ENCODE data around the gene ADSS1.

ADSS1 gene

DNA sequence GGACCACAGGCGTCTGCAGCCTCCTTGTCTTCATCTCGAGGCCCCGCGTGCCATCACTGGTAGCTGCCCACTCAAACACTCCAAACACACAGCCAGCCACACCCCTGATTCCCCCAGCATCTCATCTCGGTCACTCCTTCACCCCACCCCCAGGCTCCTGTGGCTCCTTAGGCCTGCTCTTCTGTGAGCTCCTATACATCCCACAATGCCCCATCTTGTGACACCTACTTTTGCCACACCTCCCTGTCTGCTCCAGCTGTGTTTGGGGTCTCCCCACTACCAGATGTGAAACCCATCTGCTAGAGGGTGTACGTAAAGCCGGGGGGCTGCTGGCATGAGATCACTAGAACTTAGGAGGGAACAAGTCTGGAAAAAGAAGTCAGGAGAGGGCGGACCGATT, 67.4 kb downstream of the ADSS1 start:
- in situ Hi-C loops (cut with MboI; ENCODE audit: low sequenced_read_pairs) = no loop called here

DNA sequence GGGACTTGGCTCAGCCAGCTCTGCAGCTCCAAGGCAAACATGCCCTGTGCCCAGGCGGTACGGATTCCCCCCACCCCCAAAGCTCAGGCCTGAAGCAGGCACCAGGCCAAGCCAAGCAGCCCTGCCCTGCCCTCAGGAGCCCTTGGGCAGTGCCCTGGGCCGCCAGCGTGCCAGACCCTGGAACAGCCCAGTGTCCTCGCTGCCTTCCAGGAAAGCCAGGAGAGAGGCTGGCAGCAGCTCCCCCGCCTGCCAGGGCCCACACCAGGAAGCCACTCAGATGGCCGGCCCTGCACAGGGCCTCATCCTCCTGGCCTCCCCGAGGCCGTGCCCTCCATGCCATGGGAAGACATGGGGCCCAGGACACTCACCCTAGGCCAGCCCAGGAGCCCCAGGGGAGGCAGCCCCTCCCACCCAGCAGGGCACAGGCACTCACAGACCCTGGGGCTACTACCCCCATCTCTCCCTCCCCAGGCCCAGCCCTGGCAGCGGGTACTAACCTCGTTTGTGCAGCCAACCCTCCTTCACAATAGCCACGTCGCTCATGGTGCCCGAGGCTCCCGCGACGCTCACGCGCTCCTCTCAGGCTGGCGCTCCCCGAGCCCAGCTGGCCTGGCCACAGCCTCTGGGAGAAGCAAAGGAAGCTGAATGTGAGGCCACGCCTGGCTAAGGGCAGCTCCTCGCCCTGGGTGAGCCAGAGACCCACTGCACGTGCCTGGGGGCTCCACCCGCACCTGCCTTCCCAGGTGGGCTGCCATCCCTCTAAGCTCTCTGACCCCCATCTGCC, 68.3 kb downstream of the ADSS1 start:
- in situ Hi-C loops (cut with MboI; ENCODE audit: low sequenced_read_pairs) = no loop called here

- in situ Hi-C loops (cut with MboI; ENCODE audit: low sequenced_read_pairs) = no loop called here
These were observed 69.1 kb downstream of the ADSS1 start for GRCh38 chr14:104792945-104793702.

GRCh38 chr14:104793703-104793959, 69.6 kb downstream of the ADSS1 start:
- in situ Hi-C loops (cut with MboI; ENCODE audit: low sequenced_read_pairs) = no loop called here

DNA sequence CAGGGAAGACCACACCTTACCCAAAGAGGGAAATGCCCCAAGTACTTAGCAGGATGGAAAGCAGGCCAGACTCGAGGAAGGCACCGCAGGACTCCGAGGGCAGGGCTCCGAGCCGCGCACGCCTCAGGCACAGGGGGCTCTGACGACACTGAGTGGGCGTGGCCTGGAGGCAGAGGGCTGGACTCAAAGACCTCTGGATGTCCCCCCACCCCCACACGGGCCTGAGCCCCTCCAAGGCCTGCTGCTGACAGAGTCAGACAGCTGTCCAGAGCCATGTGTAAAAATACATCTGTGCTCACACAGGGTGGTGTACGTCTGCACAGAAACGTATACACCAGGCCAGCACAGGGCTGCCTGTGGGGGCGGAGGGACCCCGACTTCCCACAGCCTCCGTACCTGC, 70.1 kb downstream of the ADSS1 start:
- in situ Hi-C loops (cut with MboI; ENCODE audit: low sequenced_read_pairs) = no loop called here

- in situ Hi-C loops (cut with MboI; ENCODE audit: low sequenced_read_pairs) = no loop called here
These were observed 70.6 kb downstream of the ADSS1 start for GRCh38 chr14:104794631-104794992.

- in situ Hi-C loops (cut with MboI; ENCODE audit: low sequenced_read_pairs) = no loop called here
These were observed 71.2 kb downstream of the ADSS1 start, which contains the start of gene AKT1 for GRCh38 chr14:104794993-104795780. TSS of gene AKT1 (minus strand) at chr14:104795748. CDS start at chr14:104792643, 3,105 bp downstream.

DNA sequence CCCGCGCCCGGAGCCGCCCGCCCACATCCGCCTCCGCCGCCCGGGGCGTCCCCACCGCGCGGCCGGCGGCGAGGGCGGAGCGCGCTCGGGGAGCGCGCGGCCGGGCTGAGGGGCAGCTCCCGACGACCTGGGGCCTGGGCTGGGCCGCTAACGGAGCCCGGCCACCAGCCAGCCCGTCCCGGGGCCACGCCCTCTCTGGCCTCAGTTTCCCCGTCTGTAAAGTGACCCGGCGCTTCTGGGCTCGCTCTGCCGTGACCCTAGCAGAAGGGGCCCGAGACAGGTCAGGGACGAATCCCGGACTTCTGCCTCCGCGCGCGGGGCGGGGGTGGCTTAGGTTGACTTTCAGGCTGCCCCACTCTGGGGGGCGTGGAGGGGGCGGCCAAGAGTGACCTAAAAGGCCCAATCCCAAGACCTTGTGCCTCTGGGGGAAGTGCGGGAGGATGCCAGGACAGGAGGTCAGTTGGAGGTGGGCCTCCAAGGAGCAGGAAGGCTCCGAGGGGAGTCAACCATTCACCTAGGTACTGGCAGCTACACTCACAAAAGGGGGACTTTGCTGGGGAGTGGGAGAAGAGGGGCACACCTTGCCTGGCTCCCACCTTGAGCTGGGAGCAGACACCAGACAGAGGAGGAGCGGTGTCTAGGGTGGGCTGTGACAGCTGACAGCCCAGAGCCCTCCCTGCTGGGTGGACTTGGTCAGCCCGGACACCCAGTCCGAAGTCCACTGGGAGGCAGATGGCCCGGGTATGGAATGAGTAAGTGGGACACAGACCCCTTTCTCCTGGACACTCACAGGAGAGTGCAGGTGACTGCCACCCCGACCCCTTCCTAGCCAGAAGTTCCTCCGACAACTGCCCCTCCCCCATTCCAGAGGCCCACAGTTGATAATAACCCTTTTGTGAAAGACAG, 72.0 kb downstream of the ADSS1 start:
- in situ Hi-C loops (cut with MboI; ENCODE audit: low sequenced_read_pairs) = no loop called here

GRCh38 chr14:104796687-104797081, 72.7 kb downstream of the ADSS1 start:
- in situ Hi-C loops (cut with MboI; ENCODE audit: low sequenced_read_pairs) = no loop called here
